CD4-positive, CD25-positive, alpha-beta regulatory T cell (primary cell): ENCODE results near the gene NOL12. TPM values are rescaled to one million over a fixed set of nuclear protein-coding genes. Genes with fewer than 3 reads are reported as not detected.
A peak's percentile ranks its signal among the peaks of the same experiment; 100 is the strongest.

Experiments used
- ATAC-seq, 2 donors: fragments of 150-1000 bp; cut with Tn5 transposase; one replicate each; pipeline ENCODE4 v1.10.0; 2021; ENCODE audit warnings: low read depth in 2 of 2, moderate number of reproducible peaks in 2 of 2, moderate library complexity in 1 of 2
- DNase-seq, 3 donors: peaks; one replicate each; pipeline versions ENCODE4 v3.0.0 to v3.0.0-alpha.2; 2012 to 2022; ENCODE audit warnings: mixed read lengths in 1 of 3
- H3K27ac ChIP-seq: one replicate; pipeline ENCODE4 v1.7.0; 2013; ENCODE audit warnings: mild to moderate bottlenecking, low read length; ENCODE audit not compliant: insufficient read depth, poor library complexity, severe bottlenecking
- H3K27me3 ChIP-seq: one replicate; pipeline ENCODE4 v1.7.0; 2013; ENCODE audit warnings: low read length; ENCODE audit not compliant: control insufficient read depth, insufficient read depth
- H3K36me3 ChIP-seq: one replicate; pipeline ENCODE4 v1.7.0; 2013; ENCODE audit warnings: mild to moderate bottlenecking, low read length, moderate library complexity; ENCODE audit not compliant: control insufficient read depth, insufficient read depth
- H3K4me1 ChIP-seq: 2 replicates; pipeline ENCODE4 v1.7.0; 2013; ENCODE audit warnings: mild to moderate bottlenecking, low read length; ENCODE audit not compliant: insufficient read depth, control insufficient read depth, poor library complexity, severe bottlenecking
- H3K4me3 ChIP-seq: one replicate; pipeline ENCODE4 v1.7.0; 2013; ENCODE audit warnings: low read depth, mild to moderate bottlenecking, low read length, moderate library complexity
- H3K9me3 ChIP-seq, 2 experiments: 1 replicate in 1 of 2; 2 replicates in 1 of 2; pipeline ENCODE4 v1.7.0; 2013; ENCODE audit warnings: low read length in 2 of 2, mild to moderate bottlenecking in 1 of 2, moderate library complexity in 1 of 2; ENCODE audit not compliant: control insufficient read depth in 2 of 2
- H3K27ac Mint-ChIP-seq, 3 donors: one replicate each; pipeline ENCODE4 v1.8.0; 2020 to 2022; ENCODE audit warnings: mild to moderate bottlenecking in 3 of 3, mixed read lengths in 3 of 3, moderate library complexity in 2 of 3
- H3K27me3 Mint-ChIP-seq: one replicate; pipeline ENCODE4 v1.8.0; 2022; ENCODE audit warnings: mild to moderate bottlenecking, mixed read lengths
- H3K36me3 Mint-ChIP-seq: one replicate; pipeline ENCODE4 v1.8.0; 2020; ENCODE audit warnings: mixed read lengths
- H3K4me1 Mint-ChIP-seq, 4 donors: one replicate each; pipeline ENCODE4 v1.8.0; 2020 to 2022; ENCODE audit warnings: mixed read lengths in 4 of 4, mild to moderate bottlenecking in 1 of 4
- H3K4me3 Mint-ChIP-seq, 4 donors: one replicate each; pipeline ENCODE4 v1.8.0; 2020 to 2022; ENCODE audit warnings: mild to moderate bottlenecking in 4 of 4, mixed read lengths in 4 of 4, moderate library complexity in 3 of 4
- H3K9me3 Mint-ChIP-seq, 7 donors: one replicate each; pipeline ENCODE4 v1.8.0; 2020 to 2022; ENCODE audit warnings: mixed read lengths in 7 of 7, mild to moderate bottlenecking in 3 of 7, moderate library complexity in 2 of 7
- polyA plus RNA-seq, 4 donors: library from polyadenylated mRNA; unstranded; fragments of 300-500 nt; fragmentation: Illumina TruSeq; gene quantifications; one replicate each; pipeline ENCODE4 v1.2.3, GENCODE V29; 2021
- total RNA-seq: library from RNA; stranded (reverse); gene quantifications from one replicate; pipeline ENCODE4 v1.2.3, GENCODE V29; 2022

The NOL12 gene
- total and polyA plus RNA-seq, 5 donors from 2014 or later, result 33.7 to 46.9 (median 38.2) TPM

- H3K27ac Mint-ChIP-seq, result peak overlapping the region in 1 of 3 donors; percentile 65
- peaks cover 0 to 50% (median 28%) of the 10 kb centered on the region in 4 donors for H3K4me1 Mint-ChIP-seq
- peak overlapping the region; percentile 10 for H3K27ac ChIP-seq
Observed at GRCh38 chr22:37661160-37661924, 24.8 kb upstream of the NOL12 start.

GRCh38 chr22:37662039-37662438 lies 24.1 kb upstream of the NOL12 start:
- Histone ChIP-seq H3K27ac (no peak overlapping the region), H3K27me3 (no peaks in the 10 kb centered on the region), H3K4me1 (peaks cover 29% of the 10 kb centered on the region), H3K4me3 (no peak overlapping the region), H3K9me3 (no peaks in the 10 kb centered on the region), H3K36me3 (peaks cover 10% of the 10 kb centered on the region)
- peak overlapping the region in 1 of 3 donors; percentile 51 for H3K27ac Mint-ChIP-seq
- H3K4me3 Mint-ChIP-seq, result no peak overlapping the region
- peaks cover 8% of the 10 kb centered on the region for H3K36me3 Mint-ChIP-seq
- H3K27me3 Mint-ChIP-seq, result no peaks in the 10 kb centered on the region
- ATAC-seq, result no peak
- DNase-seq, result no peak
- H3K4me1 Mint-ChIP-seq, result peaks cover 0 to 49% (median 29%) of the 10 kb centered on the region in 4 donors
- H3K9me3 Mint-ChIP-seq, result no peaks in the 10 kb centered on the region

More at GRCh38 chr22:37661160-37661924, 24.8 kb upstream of the NOL12 start:
- H3K27me3 ChIP-seq, result no peaks in the 10 kb centered on the region
- peak in 2 of 3 donors; percentile 43 to 48 for DNase-seq
- H3K36me3 ChIP-seq, result peaks cover 6% of the 10 kb centered on the region
- Mint-ChIP-seq H3K4me3 (peak overlapping the region; percentile 66 to 88 (median 84)), H3K27me3 (no peaks in the 10 kb centered on the region), H3K36me3 (peaks cover 7% of the 10 kb centered on the region), H3K9me3 (no peaks in the 10 kb centered on the region)
- H3K9me3 ChIP-seq, result no peaks in the 10 kb centered on the region
- no peak overlapping the region for H3K4me3 ChIP-seq
- ATAC-seq, result no peak
- peaks cover 29% of the 10 kb centered on the region for H3K4me1 ChIP-seq

GRCh38 chr22:37663521-37664140 lies 22.5 kb upstream of the NOL12 start:
- H3K4me3 ChIP-seq, result no peak overlapping the region
- H3K4me1 Mint-ChIP-seq, result peaks cover 0 to 38% (median 23%) of the 10 kb centered on the region in 4 donors
- no peak overlapping the region for H3K27ac ChIP-seq
- H3K36me3 Mint-ChIP-seq, result peaks cover 8% of the 10 kb centered on the region
- DNase-seq (no peak), ATAC-seq (no peak)
- no peaks in the 10 kb centered on the region for H3K9me3 ChIP-seq
- no peak overlapping the region for H3K4me3 Mint-ChIP-seq
- peaks cover 10% of the 10 kb centered on the region for H3K36me3 ChIP-seq
- H3K9me3 Mint-ChIP-seq, result no peaks in the 10 kb centered on the region
- no peaks in the 10 kb centered on the region for H3K27me3 ChIP-seq
- peaks cover 21% of the 10 kb centered on the region for H3K4me1 ChIP-seq
- no peak overlapping the region for H3K27ac Mint-ChIP-seq
- no peaks in the 10 kb centered on the region for H3K27me3 Mint-ChIP-seq

GRCh38 chr22:37664249-37665101 lies 21.7 kb upstream of the NOL12 start:
- peaks cover 0 to 35% (median 23%) of the 10 kb centered on the region in 4 donors for H3K4me1 Mint-ChIP-seq
- H3K36me3 ChIP-seq, result peaks cover 10% of the 10 kb centered on the region
- ATAC-seq (no peak), DNase-seq (no peak)
- H3K27me3 ChIP-seq, result no peaks in the 10 kb centered on the region
- H3K27ac Mint-ChIP-seq, result no peak overlapping the region
- H3K4me3 Mint-ChIP-seq, result peak overlapping the region in 1 of 4 donors; percentile 41
- peaks cover 18% of the 10 kb centered on the region for H3K4me1 ChIP-seq
- no peaks in the 10 kb centered on the region for H3K9me3 ChIP-seq
- no peaks in the 10 kb centered on the region for H3K9me3 Mint-ChIP-seq
- no peak overlapping the region for H3K4me3 ChIP-seq
- peaks cover 8% of the 10 kb centered on the region for H3K36me3 Mint-ChIP-seq
- H3K27ac ChIP-seq, result no peak overlapping the region
- no peaks in the 10 kb centered on the region for H3K27me3 Mint-ChIP-seq

GRCh38 chr22:37665487-37665886 lies 20.7 kb upstream of the NOL12 start:
- no peak overlapping the region for H3K4me3 Mint-ChIP-seq
- peaks cover 8% of the 10 kb centered on the region for H3K36me3 Mint-ChIP-seq
- no peaks in the 10 kb centered on the region for H3K9me3 ChIP-seq
- H3K4me1 Mint-ChIP-seq, result peaks cover 0 to 28% (median 14%) of the 10 kb centered on the region in 4 donors
- H3K4me1 ChIP-seq, result peaks cover 8% of the 10 kb centered on the region
- H3K36me3 ChIP-seq, result peaks cover 10% of the 10 kb centered on the region
- no peaks in the 10 kb centered on the region for H3K27me3 ChIP-seq
- H3K27ac Mint-ChIP-seq, result no peak overlapping the region
- no peak overlapping the region for H3K27ac ChIP-seq
- H3K9me3 Mint-ChIP-seq, result no peaks in the 10 kb centered on the region
- no peak for ATAC-seq
- H3K27me3 Mint-ChIP-seq, result no peaks in the 10 kb centered on the region
- H3K4me3 ChIP-seq, result no peak overlapping the region
- DNase-seq, result no peak

GRCh38 chr22:37669586-37669985 lies 16.6 kb upstream of the NOL12 start:
- H3K4me3 ChIP-seq, result no peak overlapping the region
- no peaks in the 10 kb centered on the region for H3K9me3 Mint-ChIP-seq
- no peaks in the 10 kb centered on the region for H3K9me3 ChIP-seq
- peaks cover 10% of the 10 kb centered on the region for H3K36me3 ChIP-seq
- H3K27ac ChIP-seq, result no peak overlapping the region
- no peaks in the 10 kb centered on the region for H3K27me3 ChIP-seq
- H3K4me3 Mint-ChIP-seq, result peak overlapping the region in 2 of 4 donors; percentile 7 to 47
- H3K36me3 Mint-ChIP-seq, result peaks cover 5% of the 10 kb centered on the region
- H3K4me1 Mint-ChIP-seq, result peaks cover 0 to 40% (median 21%) of the 10 kb centered on the region in 4 donors
- H3K27me3 Mint-ChIP-seq, result no peaks in the 10 kb centered on the region
- ATAC-seq, result no peak
- peak overlapping the region in 1 of 3 donors; percentile 69 for H3K27ac Mint-ChIP-seq
- DNase-seq, result no peak
- H3K4me1 ChIP-seq, result peaks cover 24% of the 10 kb centered on the region

- Histone ChIP-seq H3K36me3 (no peaks in the 10 kb centered on the region), H3K4me1 (peaks cover 51% of the 10 kb centered on the region), H3K9me3 (no peaks in the 10 kb centered on the region), H3K27ac (peak overlapping the region; percentile 58), H3K27me3 (no peaks in the 10 kb centered on the region), H3K4me3 (no peak overlapping the region)
- H3K4me1 Mint-ChIP-seq, result peaks cover 0 to 57% (median 21%) of the 10 kb centered on the region in 4 donors
- no peaks in the 10 kb centered on the region for H3K27me3 Mint-ChIP-seq
- no peaks in the 10 kb centered on the region for H3K36me3 Mint-ChIP-seq
- no peak for ATAC-seq
- no peaks in the 10 kb centered on the region for H3K9me3 Mint-ChIP-seq
- peak overlapping the region; percentile 43 to 77 (median 71) for H3K27ac Mint-ChIP-seq
- H3K4me3 Mint-ChIP-seq, result peak overlapping the region; percentile 15 to 76 (median 64)
- DNase-seq, result peak in 2 of 3 donors; percentile 37 to 38
Observed at GRCh38 chr22:37672206-37672919, 13.8 kb upstream of the NOL12 start.
